Activated naive CD4-positive, alpha-beta T cell treated with anti-CD3 and anti-CD28 coated beads, Interleukin-2, amount 50 U/mL, for 16 hours (primary cell): ENCODE measurements around the gene TNK1.

Experiments
- DNase-seq: peaks from one replicate; pipeline ENCODE4 v3.0.0-alpha.2; 2020

The TNK1 gene

GRCh38 chr17:7437369-7437863, 56.5 kb downstream of the TNK1 start:
- no peak for DNase-seq

GRCh38 chr17:7437950-7438614, 57.2 kb downstream of the TNK1 start:
- peak; percentile 74 for DNase-seq

GRCh38 chr17:7438656-7439460, 58.0 kb downstream of the TNK1 start:
- DNase-seq, result no peak
